Endothelial cell of hepatic sinusoid (primary cell): Measurements from ENCODE around the gene ADCY7.

Experiments used
- in situ Hi-C: cut with HindIII; loops from 2 replicates; pipeline ENCODE4 v1.10.0; 2017; ENCODE audit warnings: low sequenced_read_pairs

Gene ADCY7

GRCh38 chr16:50247906-50248608 is 18.3 kb upstream of the ADCY7 start:
- in situ Hi-C loops: no loop called here

GRCh38 chr16:50248845-50249244 is 17.5 kb upstream of the ADCY7 start:
- in situ Hi-C loops: no loop called here

GRCh38 chr16:50251375-50252081 is 14.8 kb upstream of the ADCY7 start:
- in situ Hi-C loops: no loop called here

- in situ Hi-C loops: no loop called here
These were observed 14.2 kb upstream of the ADCY7 start for GRCh38 chr16:50252082-50252611.

- in situ Hi-C loops: no loop called here
These were observed 13.4 kb upstream of the ADCY7 start for GRCh38 chr16:50252874-50253513.

- in situ Hi-C loops: no loop called here
These were observed 12.8 kb upstream of the ADCY7 start for GRCh38 chr16:50253514-50253910.

GRCh38 chr16:50254072-50254471 is 12.3 kb upstream of the ADCY7 start:
- in situ Hi-C loops: no loop called here

- in situ Hi-C loops: no loop called here
These were observed 10.8 kb upstream of the ADCY7 start for GRCh38 chr16:50255538-50255937.

- in situ Hi-C loops: no loop called here
These were observed 9.7 kb upstream of the ADCY7 start for GRCh38 chr16:50256604-50257003.

- in situ Hi-C loops: no loop called here
These were observed 8.5 kb upstream of the ADCY7 start for GRCh38 chr16:50257876-50258275.

- in situ Hi-C loops: loop anchor here (5.0 kb wide), 2 partner anchors 47 to 78 kb away; no protein-coding TSS in a partner anchor
These were observed 6.8 kb upstream of the ADCY7 start for GRCh38 chr16:50259334-50260205.

GRCh38 chr16:50260206-50261159 is 5.9 kb upstream of the ADCY7 start:
- in situ Hi-C loops: loop anchor here (5.0 kb wide), 2 partner anchors 48 to 77 kb away; no protein-coding TSS in a partner anchor

- in situ Hi-C loops: loop anchor here (5.0 kb wide), 2 partner anchors 49 to 76 kb away; no protein-coding TSS in a partner anchor
These were observed 5.1 kb upstream of the ADCY7 start for GRCh38 chr16:50261160-50261706.

- in situ Hi-C loops: loop anchor here (5.0 kb wide), 2 partner anchors 49 to 76 kb away; no protein-coding TSS in a partner anchor
These were observed 4.6 kb upstream of the ADCY7 start for GRCh38 chr16:50261707-50262235.

- in situ Hi-C loops: loop anchor here (5.0 kb wide), 2 partner anchors 51 to 74 kb away; no protein-coding TSS in a partner anchor
These were observed 3.1 kb upstream of the ADCY7 start for GRCh38 chr16:50263060-50263909.

- in situ Hi-C loops: loop anchor here (5.0 kb wide), 2 partner anchors 52 to 73 kb away; no protein-coding TSS in a partner anchor
These were observed 2.1 kb upstream of the ADCY7 start for GRCh38 chr16:50263940-50264929.
